H1 (cell line): ENCODE results near the gene AMPD1. TPM values are rescaled to one million over a fixed set of nuclear protein-coding genes. Genes with fewer than 3 reads are reported as not detected.

Source experiments
- CTCF ChIA-PET: fragments of 300-600 bp; sonication (Branson Sonifier 250); formaldehyde crosslinking; loops from one replicate; lab custom pipeline; 2021; ENCODE audit not compliant: partially characterized antibody; lab: Charles Lee
- POLR2A ChIA-PET: fragments of 300-600 bp; sonication (Branson Sonifier 250); formaldehyde crosslinking; loops from one replicate; lab custom pipeline; 2021; ENCODE audit warnings: inconsistent platforms; ENCODE audit not compliant: partially characterized antibody; lab: Charles Lee
- DNase-seq, 2 experiments: peaks; one replicate each; pipeline versions ENCODE4 v3.0.0 to v3.0.0-alpha.2; 2010 to 2022; ENCODE audit warnings: low spot score in 2 of 2, low read depth in 1 of 2, mixed read lengths in 1 of 2
- FAIRE-seq: peaks from 2 replicates; lab custom pipeline; 2011; peaks lifted over from hg19 to GRCh38; lab: Jason Lieb, UNC
- H2AFZ ChIP-seq: 2 replicates; pipeline ENCODE4 v1.8.1; 2012; ENCODE audit warnings: low read length, inconsistent platforms
- H2AK5ac ChIP-seq: 2 replicates; pipeline ENCODE4 v1.6.1; 2013; ENCODE audit warnings: low read depth, low read length
- H2BK120ac ChIP-seq: replicated peaks from 2 replicates; pipeline ENCODE3; 2013; ENCODE audit warnings: low read depth, low read length, inconsistent platforms
- H2BK12ac ChIP-seq: 2 replicates; pipeline ENCODE4 v1.6.1; 2013; ENCODE audit warnings: low read depth, low read length
- H2BK15ac ChIP-seq: 2 replicates; pipeline ENCODE4 v1.6.1; 2013; ENCODE audit warnings: low read length
- H2BK20ac ChIP-seq: 2 replicates; pipeline ENCODE4 v1.6.1; 2013; ENCODE audit warnings: low read length
- H2BK5ac ChIP-seq: 2 replicates; pipeline ENCODE4 v1.6.1; 2013; ENCODE audit warnings: low read depth, low read length
- H3K14ac ChIP-seq: 2 replicates; pipeline ENCODE4 v1.6.1; 2013; ENCODE audit warnings: inconsistent platforms; ENCODE audit not compliant: insufficient read length
- H3K18ac ChIP-seq: 2 replicates; pipeline ENCODE4 v1.6.1; 2013; ENCODE audit warnings: low read length; ENCODE audit errors: extremely low read depth
- H3K23ac ChIP-seq: 2 replicates; pipeline ENCODE4 v1.6.1; 2013; ENCODE audit warnings: inconsistent platforms; ENCODE audit not compliant: insufficient read length
- H3K23me2 ChIP-seq: 2 replicates; pipeline ENCODE4 v1.6.1; 2013; ENCODE audit warnings: low read depth, low read length
- H3K27ac ChIP-seq: 2 replicates; pipeline ENCODE4 v1.6.1; 2011; ENCODE audit warnings: low read depth, low read length, inconsistent platforms
- H3K27me3 ChIP-seq, 4 experiments: replicated peaks in 1 of 4; 1 replicate in 1 of 4; 2 replicates in 3 of 4; pipeline versions ENCODE4 v1.6.1 to v1.8.1; 2011 to 2013; ENCODE audit warnings: low read length in 3 of 4, mild to moderate bottlenecking in 3 of 4, inconsistent platforms in 2 of 4, mixed read lengths in 2 of 4, moderate library complexity in 1 of 4; ENCODE audit not compliant: control insufficient read depth in 3 of 4, insufficient read depth in 3 of 4; ENCODE audit errors: extremely low read depth in 1 of 4
- H3K36me3 ChIP-seq, 4 experiments: 2 replicates each; pipeline versions ENCODE4 v1.6.1 to v1.8.1; 2011 to 2013; ENCODE audit warnings: mild to moderate bottlenecking in 4 of 4, low read length in 3 of 4, moderate library complexity in 2 of 4, control low read depth in 1 of 4, inconsistent platforms in 1 of 4; ENCODE audit not compliant: insufficient read depth in 4 of 4, control insufficient read depth in 2 of 4
- H3K4ac ChIP-seq: replicated peaks from 2 replicates; pipeline ENCODE3; 2013; ENCODE audit warnings: low read length, low read depth, mixed read lengths, inconsistent platforms; ENCODE audit not compliant: insufficient read length
- H3K4me1 ChIP-seq, 4 experiments: replicated peaks in 1 of 4; 1 replicate in 1 of 4; 2 replicates in 3 of 4; pipeline versions ENCODE4 v1.6.1 to v1.8.1; 2011 to 2013; ENCODE audit warnings: low read length in 3 of 4, inconsistent platforms in 2 of 4, mixed read lengths in 1 of 4; ENCODE audit not compliant: insufficient read depth in 4 of 4, control insufficient read depth in 3 of 4
- H3K4me2 ChIP-seq, 2 experiments: 2 replicates each; pipeline versions ENCODE4 v1.6.1 to v1.8.1; 2011 to 2013; ENCODE audit warnings: low read depth in 2 of 2, low read length in 2 of 2, control low read depth in 1 of 2, inconsistent platforms in 1 of 2, mild to moderate bottlenecking in 1 of 2; ENCODE audit not compliant: insufficient read depth in 1 of 2
- H3K4me3 ChIP-seq, 4 experiments: fragments of 200-600, 300-600 bp in 1 of 4; sonication (generic), shearing (Covaris generic), sonication (Bioruptor Twin) in 1 of 4; 2 replicates each; pipeline versions ENCODE4 v1.5.1 to v1.8.1; 2011 to 2016; ENCODE audit warnings: low read length in 4 of 4, low read depth in 3 of 4, control low read depth in 2 of 4, inconsistent platforms in 2 of 4, mild to moderate bottlenecking in 2 of 4, mixed read lengths in 1 of 4, moderate library complexity in 1 of 4; ENCODE audit not compliant: insufficient read depth in 2 of 4; ENCODE audit errors: extremely low read depth in 1 of 4
- H3K56ac ChIP-seq: replicated peaks from 2 replicates; pipeline ENCODE3; 2013; ENCODE audit warnings: low read depth, mild to moderate bottlenecking, mixed read lengths, low read length, inconsistent platforms; ENCODE audit not compliant: insufficient read length
- H3K79me1 ChIP-seq: 2 replicates; pipeline ENCODE4 v1.6.1; 2013; ENCODE audit warnings: low read depth, low read length, control low read depth
- H3K79me2 ChIP-seq, 2 experiments: 2 replicates each; pipeline versions ENCODE4 v1.6.1 to v1.8.1; 2012 to 2013; ENCODE audit warnings: low read length in 2 of 2, mild to moderate bottlenecking in 2 of 2, inconsistent platforms in 1 of 2; ENCODE audit not compliant: insufficient read depth in 2 of 2, control insufficient read depth in 1 of 2
- H3K9ac ChIP-seq, 4 experiments: replicated peaks in 1 of 4; 1 replicate in 1 of 4; 2 replicates in 3 of 4; pipeline versions ENCODE4 v1.6.1 to v1.8.1; 2011 to 2013; ENCODE audit warnings: low read depth in 3 of 4, low read length in 3 of 4, control low read depth in 2 of 4, mild to moderate bottlenecking in 2 of 4, moderate library complexity in 2 of 4, inconsistent platforms in 1 of 4; ENCODE audit errors: extremely low read depth in 1 of 4
- H3K9me3 ChIP-seq, 2 experiments: 2 replicates each; pipeline versions ENCODE4 v1.6.1 to v1.8.1; 2012 to 2013; ENCODE audit warnings: mild to moderate bottlenecking in 2 of 2, moderate library complexity in 2 of 2, control low read depth in 1 of 2, inconsistent platforms in 1 of 2, low read depth in 1 of 2, low read length in 1 of 2, mixed read lengths in 1 of 2; ENCODE audit not compliant: insufficient read depth in 2 of 2
- H4K20me1 ChIP-seq, 2 experiments: replicated peaks in 1 of 2; 2 replicates each; pipeline versions ENCODE3 to v1.8.1; 2011 to 2013; ENCODE audit warnings: inconsistent platforms in 2 of 2, low read length in 2 of 2, mild to moderate bottlenecking in 1 of 2; ENCODE audit not compliant: insufficient read depth in 2 of 2, control insufficient read depth in 1 of 2
- H4K5ac ChIP-seq: 2 replicates; pipeline ENCODE4 v1.6.1; 2013; ENCODE audit warnings: low read length, low read depth, mixed read lengths, inconsistent platforms; ENCODE audit not compliant: insufficient read length
- H4K8ac ChIP-seq: 2 replicates; pipeline ENCODE4 v1.8.0; 2013; ENCODE audit warnings: mild to moderate bottlenecking, moderate library complexity, low read length, inconsistent platforms; ENCODE audit not compliant: insufficient read depth; ENCODE audit errors: extremely low read depth
- H4K91ac ChIP-seq: replicated peaks from 2 replicates; pipeline ENCODE3; 2013; ENCODE audit warnings: low read length, mixed read lengths, inconsistent platforms; ENCODE audit not compliant: insufficient read length
- BCL11A ChIP-seq, 2 experiments: IDR thresholded peaks; one replicate each; pipeline ENCODE4 v1.6.1; 2011; ENCODE audit warnings: low read depth in 2 of 2, low read length in 2 of 2, mild to moderate bottlenecking in 2 of 2
- CBX8 ChIP-seq: fragments of 300-800, 300-1000 bp; sonication (generic); IDR thresholded peaks from 2 replicates; pipeline ENCODE4 v1.7.1; 2016; ENCODE audit warnings: low read depth, low read length, borderline replicate concordance
- CREB1 ChIP-seq: IDR thresholded peaks from 2 replicates; pipeline ENCODE4 v1.6.1; 2012; ENCODE audit warnings: inconsistent platforms
- HDAC2 ChIP-seq, 2 experiments: fragments of 300-600 bp in 1 of 2; sonication (generic) in 1 of 2; IDR thresholded peaks; 2 replicates each; pipeline ENCODE4 v1.6.1; 2011 to 2012; ENCODE audit warnings: low read depth in 2 of 2, low read length in 2 of 2, mild to moderate bottlenecking in 2 of 2, moderate library complexity in 2 of 2, borderline replicate concordance in 1 of 2, inconsistent platforms in 1 of 2
- MAFK ChIP-seq: IDR thresholded peaks from 2 replicates; pipeline ENCODE4 v1.6.1; 2012; ENCODE audit warnings: low read depth, mild to moderate bottlenecking, improper control_type of control experiment, low read length
- SP1 ChIP-seq: IDR thresholded peaks from 2 replicates; pipeline ENCODE4 v1.6.1; 2011; ENCODE audit warnings: low read depth, low read length
- SP4 ChIP-seq: IDR thresholded peaks from 2 replicates; pipeline ENCODE4 v1.6.1; 2012; ENCODE audit warnings: low read length, inconsistent platforms
- SRF ChIP-seq: IDR thresholded peaks from 2 replicates; pipeline ENCODE4 v1.6.1; 2011; ENCODE audit warnings: mild to moderate bottlenecking, low read depth, low read length, moderate library complexity
- TAF1 ChIP-seq: IDR thresholded peaks from 2 replicates; pipeline ENCODE4 v1.6.1; 2011; ENCODE audit warnings: mild to moderate bottlenecking, low read depth, low read length
- TAF7 ChIP-seq: optimal IDR thresholded peaks from 2 replicates; pipeline ENCODE3; 2011; ENCODE audit warnings: low read depth, mild to moderate bottlenecking, inconsistent platforms, low read length, moderate library complexity, borderline replicate concordance
- TEAD4 ChIP-seq: IDR thresholded peaks from 2 replicates; pipeline ENCODE4 v1.6.1; 2012; ENCODE audit warnings: low read depth, low read length, inconsistent platforms, mixed read lengths
- WGBS, 2 experiments: shearing (Covaris generic) in 1 of 2; methylation state at CpG; one replicate each; pipeline versions ENCODE4 v1.1.6 to v1.1.7; 2013 to 2015; ENCODE audit warnings: low lambda C conversion rate in 2 of 2, mixed read lengths in 2 of 2, inconsistent platforms in 1 of 2, low coverage in 1 of 2, missing lambda C conversion rate in 1 of 2; ENCODE audit not compliant: insufficient replicate concordance in 2 of 2, insufficient coverage in 1 of 2, insufficient read length in 1 of 2; ENCODE audit errors: extremely low coverage in 1 of 2, missing lambda C conversion rate in 1 of 2; 5-methylcytosine and 5-hydroxymethylcytosine counted together
- polyA plus RNA-seq, 7 experiments: library from polyadenylated mRNA; depleted of rRNA in 3 of 7; stranded (reverse) in 5 of 7; unstranded in 2 of 7; fragments of >200 nt in 5 of 7; fragments of 200-250 nt in 2 of 7; gene quantifications; 1 replicate in 5 of 7; 2 replicates in 1 of 7; 4 replicates in 1 of 7; pipeline versions ENCODE4 v1.2.1 to v1.2.3, GENCODE V29; 2011 to 2013; ENCODE audit warnings: missing spikeins in 2 of 7, mixed read lengths in 2 of 7
- total RNA-seq: library from RNA; stranded (reverse); fragmentation: NEBNext Ultra II Directional; extraction: Animal tissue kit (Norgen Biotek cat#: 25700); gene quantifications from 2 replicates; pipeline ENCODE4 v1.2.1, GENCODE V29; 2021
- TF ChIP-seq, protein P1 (sequence below): IDR thresholded peaks from 2 replicates; pipeline ENCODE4 v1.6.1; 2011; ENCODE audit warnings: low read length, improper control_type of control experiment
- TF ChIP-seq, protein P2 (sequence below): IDR thresholded peaks from 2 replicates; pipeline ENCODE4 v1.6.1; 2011; ENCODE audit warnings: low read depth, mild to moderate bottlenecking, low read length; ENCODE audit not compliant: insufficient read depth

AMPD1 gene
- total and polyA plus RNA-seq, 2 of the 8 experiments (the other 6 are each of a cell fraction or from before 2014, with no cell fraction given), result not detected

DNA sequence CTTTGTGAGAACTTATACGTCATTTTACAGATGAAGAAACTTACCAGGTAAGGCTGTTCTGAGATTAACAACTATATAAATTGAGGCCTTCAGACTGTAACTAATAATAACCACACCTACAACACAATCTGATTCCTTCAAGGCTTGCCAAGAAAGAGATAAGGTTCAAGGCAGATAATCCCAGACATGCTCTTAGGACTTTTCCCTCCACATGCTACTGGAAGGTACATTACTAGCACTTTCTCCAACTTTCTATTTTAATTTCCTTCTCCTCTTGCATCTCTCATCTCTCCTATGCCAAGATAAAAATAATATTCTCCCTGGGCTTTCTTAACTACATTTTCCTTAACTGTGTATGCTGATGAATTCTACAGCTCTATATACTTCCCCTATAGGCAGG lies 40.1 kb upstream of the AMPD1 start:
- Histone ChIP-seq H2BK20ac (no peak overlapping the region), H3K9me3 (no peaks in the 10 kb centered on the region), H3K79me2 (peaks cover 0 to 47% of the 10 kb centered on the region in 2 experiments; a peak in 2 of 4 replicates), H3K4me1 (no peaks in the 10 kb centered on the region), H3K27me3 (no peaks in the 10 kb centered on the region), H3K27ac (no peak overlapping the region), H3K14ac (no peak overlapping the region), H3K79me1 (0 out of 2 replicates have a peak, but pooled peaks cover 2% of the 10 kb centered on the region), H2BK12ac (no peak overlapping the region), H3K23ac (no peak overlapping the region), H3K36me3 (peaks cover 41 to 90% (median 70%) of the 10 kb centered on the region in 4 experiments), H2BK15ac (no peak overlapping the region), H3K23me2 (no peaks in the 10 kb centered on the region), H3K4me3 (no peak overlapping the region), H3K56ac (no peak overlapping the region), H4K20me1 (peaks cover 3 to 4% of the 10 kb centered on the region in 2 experiments), H3K4me2 (no peak overlapping the region), H4K5ac (no peak overlapping the region), H3K18ac (no peak overlapping the region), H2AK5ac (no peak overlapping the region), H2BK5ac (no peak overlapping the region), H2AFZ (no peak overlapping the region), H4K91ac (no peak overlapping the region), H2BK120ac (no peak overlapping the region), H4K8ac (no peak overlapping the region), H3K4ac (no peak overlapping the region), H3K9ac (no peak overlapping the region)
- FAIRE-seq (no peak), DNase-seq (no peak)
- WGBS, 2 experiments, result 89% methylated on average over 1 of the region's 1 CpG; no CpG with 5 or more reads in 1 of the 2 experiments
- POLR2A ChIA-PET, result interaction anchor here (0.6 to 0.9 kb wide), 2 partner anchors 18 to 870 kb away, joined by 3 read pairs; no protein-coding TSS in a partner anchor
- CTCF ChIA-PET, result no interaction called here
- no peak for TF ChIP-seq HDAC2 (IDR thresholded peaks at IDR 0.05; ENCODE audit: borderline replicate concordance in 1 of 2, low read depth in 2 of 2, low read length in 2 of 2)
- no peak for TF ChIP-seq TAF1
- TF ChIP-seq TEAD4, result no peak
- TF ChIP-seq, protein P1, sequence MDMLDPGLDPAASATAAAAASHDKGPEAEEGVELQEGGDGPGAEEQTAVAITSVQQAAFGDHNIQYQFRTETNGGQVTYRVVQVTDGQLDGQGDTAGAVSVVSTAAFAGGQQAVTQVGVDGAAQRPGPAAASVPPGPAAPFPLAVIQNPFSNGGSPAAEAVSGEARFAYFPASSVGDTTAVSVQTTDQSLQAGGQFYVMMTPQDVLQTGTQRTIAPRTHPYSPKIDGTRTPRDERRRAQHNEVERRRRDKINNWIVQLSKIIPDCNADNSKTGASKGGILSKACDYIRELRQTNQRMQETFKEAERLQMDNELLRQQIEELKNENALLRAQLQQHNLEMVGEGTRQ, result no peak
- TF ChIP-seq CREB1, result no peak
- TF ChIP-seq SP1, result no peak
- TF ChIP-seq SRF, result no peak
- TF ChIP-seq MAFK, result no peak
- no peak for TF ChIP-seq CBX8
- TF ChIP-seq TAF7, result no peak
- TF ChIP-seq, protein P2, sequence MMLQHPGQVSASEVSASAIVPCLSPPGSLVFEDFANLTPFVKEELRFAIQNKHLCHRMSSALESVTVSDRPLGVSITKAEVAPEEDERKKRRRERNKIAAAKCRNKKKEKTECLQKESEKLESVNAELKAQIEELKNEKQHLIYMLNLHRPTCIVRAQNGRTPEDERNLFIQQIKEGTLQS, result no peak
- no peak for TF ChIP-seq BCL11A (IDR thresholded peaks at IDR 0.05; ENCODE audit: low read depth in 2 of 2, low read length in 2 of 2)
- no peak for TF ChIP-seq SP4
